ENCODE measurements around the gene GABPB2. TPM values are rescaled to one million over a fixed set of nuclear protein-coding genes. Genes with fewer than 3 reads are reported as not detected.
A peak's percentile ranks its signal among the peaks of the same experiment; 100 is the strongest.

GABPB2 gene
- total RNA-seq, 1 donor from 2014 or later: 3.7 TPM

DNA sequence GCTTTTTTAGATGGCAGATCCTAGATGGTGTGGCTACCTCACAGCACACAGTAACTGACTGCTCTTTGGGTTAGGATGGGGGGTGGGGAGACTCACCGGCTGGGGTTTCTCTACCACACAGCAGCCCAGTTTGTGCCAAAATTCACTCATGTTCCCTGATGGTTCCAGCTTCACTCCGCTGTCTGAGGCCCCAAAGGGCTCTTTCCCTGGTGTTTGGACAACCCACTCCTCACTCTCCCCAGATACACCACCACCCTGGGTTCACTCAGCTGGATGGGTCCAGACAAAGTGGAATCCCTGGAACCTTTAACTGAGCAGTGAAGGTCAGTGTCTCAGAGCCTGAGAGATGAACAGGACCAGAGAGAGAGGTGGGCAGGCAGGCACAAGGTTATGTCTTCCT, 15.0 kb upstream of the GABPB2 start:
- Histone ChIP-seq H3K27me3 (ENCODE audit: control insufficient read depth, insufficient read depth, low read length) (no peaks in the 10 kb centered on the region), H3K4me3 (ENCODE audit: low read depth, low read length) (no peak overlapping the region), H3K36me3 (ENCODE audit: control insufficient read depth, insufficient read depth, low read length) (peaks cover 5% of the 10 kb centered on the region)
- no peak for TF ChIP-seq CTCF (IDR thresholded peaks at IDR 0.05; ENCODE audit: insufficient read depth, low read length, poor library complexity, severe bottlenecking)
- no peak for DNase-seq (ENCODE audit: low read depth)

GRCh38 chr1:151056149-151056548, 14.4 kb upstream of the GABPB2 start:
- H3K36me3 ChIP-seq (ENCODE audit: control insufficient read depth, insufficient read depth, low read length): peaks cover 5% of the 10 kb centered on the region

GRCh38 chr1:151058692-151059091, 11.9 kb upstream of the GABPB2 start:
- TF ChIP-seq CTCF (IDR thresholded peaks at IDR 0.05; ENCODE audit: insufficient read depth, low read length, poor library complexity, severe bottlenecking): no peak
- Histone ChIP-seq H3K4me3 (ENCODE audit: low read depth, low read length) (peak overlapping the region; percentile 73), H3K27me3 (ENCODE audit: control insufficient read depth, insufficient read depth, low read length) (no peaks in the 10 kb centered on the region), H3K36me3 (ENCODE audit: control insufficient read depth, insufficient read depth, low read length) (peaks cover 4% of the 10 kb centered on the region)
- DNase-seq (ENCODE audit: low read depth): no peak

More at GRCh38 chr1:151056149-151056548, 14.4 kb upstream of the GABPB2 start:
- TF ChIP-seq CTCF (IDR thresholded peaks at IDR 0.05; ENCODE audit: insufficient read depth, low read length, poor library complexity, severe bottlenecking): no peak
- no peak for DNase-seq (ENCODE audit: low read depth)
- Histone ChIP-seq H3K4me3 (ENCODE audit: low read depth, low read length) (no peak overlapping the region), H3K27me3 (ENCODE audit: control insufficient read depth, insufficient read depth, low read length) (no peaks in the 10 kb centered on the region)

- DNase-seq (ENCODE audit: low read depth): no peak
- peak; percentile 77 for TF ChIP-seq CTCF (IDR thresholded peaks at IDR 0.05; ENCODE audit: insufficient read depth, low read length, poor library complexity, severe bottlenecking)
These were observed 11.2 kb upstream of the GABPB2 start, which contains the start of gene CDC42SE1 for GRCh38 chr1:151059109-151060006. CDC42SE1 (minus strand) TSS chr1:151059622; CDS start chr1:151055730, 3,892 bp downstream.

DNA sequence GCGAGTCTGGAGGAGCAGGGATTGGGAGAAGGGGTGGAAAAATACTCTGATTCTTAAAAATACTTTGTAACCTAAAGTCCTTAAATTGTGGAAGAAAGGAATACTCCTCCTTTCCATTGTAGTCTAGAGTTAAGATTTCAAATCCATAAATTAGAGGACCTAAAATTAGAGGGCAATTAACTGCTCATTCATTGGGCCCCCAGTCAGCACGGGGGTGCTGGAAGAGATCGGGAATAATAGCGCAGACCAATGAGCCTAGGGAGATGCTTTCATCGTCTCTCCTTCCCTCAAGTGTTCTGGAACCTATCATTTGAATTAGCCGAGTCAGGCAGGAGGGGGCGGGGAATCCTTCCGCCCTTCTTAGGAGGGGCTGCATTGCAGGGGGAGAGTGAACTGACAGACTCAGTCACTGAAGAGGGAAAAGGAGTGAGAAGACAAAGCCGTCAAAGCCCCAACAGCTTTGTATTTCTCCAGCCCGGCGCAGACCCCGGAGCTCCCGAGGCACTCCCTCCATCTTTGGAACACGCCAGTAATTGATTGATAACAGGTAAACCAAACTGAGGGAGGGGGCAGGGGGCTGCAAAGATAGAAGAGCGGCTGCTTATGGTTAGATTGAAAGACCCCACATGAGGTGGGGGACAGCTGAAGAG, 10.4 kb upstream of the GABPB2 start, which contains the start of gene MLLT11:
Gene MLLT11 (plus strand): TSS at position 391 of the 650 bp plus-strand sequence. CDS start 6,828 bp downstream, outside the sequence.
- no peak for DNase-seq (ENCODE audit: low read depth)
- peaks cover 3% of the 10 kb centered on the region for H3K36me3 ChIP-seq (ENCODE audit: control insufficient read depth, insufficient read depth, low read length)
- TF ChIP-seq CTCF (IDR thresholded peaks at IDR 0.05; ENCODE audit: insufficient read depth, low read length, poor library complexity, severe bottlenecking): no peak

More at GRCh38 chr1:151059109-151060006, 11.2 kb upstream of the GABPB2 start, which contains the start of gene CDC42SE1:
- Histone ChIP-seq H3K4me3 (ENCODE audit: low read depth, low read length) (peak within 1 kb of the TSS; percentile 73), H3K36me3 (ENCODE audit: control insufficient read depth, insufficient read depth, low read length) (peaks cover 4% of the 10 kb centered on the region), H3K27me3 (ENCODE audit: control insufficient read depth, insufficient read depth, low read length) (no peaks in the 10 kb centered on the region)

More for the DNA sequence above, 10.4 kb upstream of the GABPB2 start, which contains the start of gene MLLT11:
- H3K27me3 ChIP-seq (ENCODE audit: control insufficient read depth, insufficient read depth, low read length): no peaks in the 10 kb centered on the region
- H3K4me3 ChIP-seq (ENCODE audit: low read depth, low read length): peak within 1 kb of the TSS; percentile 73

Measured in kidney epithelial cell (primary cell).